Natural killer cell (primary cell): Measurements from ENCODE around the gene ZNRF3. TPM values are rescaled to one million over a fixed set of nuclear protein-coding genes. Genes with fewer than 3 reads are reported as not detected.

Experiments used
- ATAC-seq, 3 donors: fragments of 150-1000 bp in 2 of 3; fragments of 200-7000 bp in 1 of 3; cut with Tn5 transposase; 1 replicate in 1 of 3; 2 replicates in 2 of 3; pipeline ENCODE4 v1.10.0; 2021; ENCODE audit warnings: mild to moderate bottlenecking in 2 of 3, moderate library complexity in 2 of 3
- DNase-seq, 2 donors: peaks; one replicate each; pipeline versions ENCODE4 v3.0.0 to v3.0.0-alpha.2; 2013 to 2021; ENCODE audit warnings: mixed read lengths in 1 of 2
- H3K27ac ChIP-seq: one replicate; pipeline ENCODE4 v1.5.1; 2013; ENCODE audit warnings: mild to moderate bottlenecking, low read length
- H3K27me3 ChIP-seq: one replicate; pipeline ENCODE4 v1.6.1; 2013; ENCODE audit warnings: low read length; ENCODE audit not compliant: control insufficient read depth, insufficient read depth
- H3K36me3 ChIP-seq: one replicate; pipeline ENCODE4 v1.6.1; 2013; ENCODE audit warnings: low read length; ENCODE audit not compliant: control insufficient read depth, insufficient read depth
- H3K4me1 ChIP-seq: one replicate; pipeline ENCODE4 v1.6.1; 2013; ENCODE audit warnings: low read length; ENCODE audit not compliant: control insufficient read depth, insufficient read depth
- H3K4me3 ChIP-seq: one replicate; pipeline ENCODE4 v1.5.1; 2013; ENCODE audit warnings: low read length
- H3K9me3 ChIP-seq: one replicate; pipeline ENCODE4 v1.6.1; 2013; ENCODE audit warnings: low read length; ENCODE audit not compliant: control insufficient read depth, insufficient read depth
- H3K27ac Mint-ChIP-seq, 2 donors: one replicate each; pipeline ENCODE4 v1.8.0; 2022; ENCODE audit warnings: mild to moderate bottlenecking in 2 of 2, mixed read lengths in 2 of 2, moderate library complexity in 1 of 2
- H3K27me3 Mint-ChIP-seq, 2 donors: one replicate each; pipeline ENCODE4 v1.8.0; 2022; ENCODE audit warnings: low read depth in 2 of 2, mixed read lengths in 2 of 2
- H3K36me3 Mint-ChIP-seq: one replicate; pipeline ENCODE4 v1.8.0; 2022; ENCODE audit warnings: mixed read lengths
- H3K4me1 Mint-ChIP-seq, 2 donors: one replicate each; pipeline ENCODE4 v1.8.0; 2022; ENCODE audit warnings: mixed read lengths in 2 of 2
- H3K4me3 Mint-ChIP-seq: one replicate; pipeline ENCODE4 v1.8.0; 2022; ENCODE audit warnings: mild to moderate bottlenecking, moderate library complexity, mixed read lengths
- H3K9me3 Mint-ChIP-seq, 2 donors: one replicate each; pipeline ENCODE4 v1.8.0; 2022; ENCODE audit warnings: mixed read lengths in 2 of 2
- CTCF ChIP-seq: fragments of 200-600 bp; IDR thresholded peaks from one replicate; pipeline ENCODE4 v1.8.0; 2022; ENCODE audit warnings: antibody characterized with exemption
- WGBS: methylation state at CpG from one replicate; pipeline ENCODE4 v1.1.7; 2013; ENCODE audit warnings: missing lambda C conversion rate; ENCODE audit not compliant: insufficient coverage; 5-methylcytosine and 5-hydroxymethylcytosine counted together
- intact Hi-C: fragments of 100-400 bp; cut with micrococcal nuclease; formaldehyde crosslinking; loops from one replicate; pipeline ENCODE4 v1.14.2; 2022
- total RNA-seq, 4 donors: library from RNA; stranded (reverse); fragments of 120-200 nt in 1 of 4; gene quantifications; one replicate each; pipeline versions ENCODE4 v1.2.3 to v1.2.4, GENCODE V29; 2013 to 2022

Gene ZNRF3
- total RNA-seq, 3 donors from 2014 or later (not counting 1 experiment from before 2014, with no cell fraction given) = 0.23 to 0.34 (median 0.33) TPM

GRCh38 chr22:28887725-28888459, 4.5 kb downstream of the ZNRF3 start:
- no peaks in the 10 kb centered on the region for H3K9me3 Mint-ChIP-seq
- TF ChIP-seq CTCF = no peak
- no peaks in the 10 kb centered on the region for H3K9me3 ChIP-seq
- peaks cover 9 to 21% of the 10 kb centered on the region in 2 donors for H3K4me1 Mint-ChIP-seq
- ATAC-seq = no peak
- H3K36me3 ChIP-seq = no peaks in the 10 kb centered on the region
- H3K4me3 ChIP-seq = no peak overlapping the region
- H3K4me3 Mint-ChIP-seq = no peak overlapping the region
- H3K27me3 Mint-ChIP-seq = peaks cover 25 to 32% of the 10 kb centered on the region in 2 donors
- peaks cover 21% of the 10 kb centered on the region for H3K27me3 ChIP-seq
- no peak overlapping the region for H3K27ac Mint-ChIP-seq
- H3K4me1 ChIP-seq = peaks cover 10% of the 10 kb centered on the region
- no peak overlapping the region for H3K27ac ChIP-seq
- intact Hi-C loops = no loop called here
- no peak for DNase-seq
- WGBS = 88% methylated on average over 4 of the region's 4 CpGs
- H3K36me3 Mint-ChIP-seq = no peaks in the 10 kb centered on the region

GRCh38 chr22:28889478-28890024, 6.2 kb downstream of the ZNRF3 start:
- intact Hi-C loops = no loop called here
- Mint-ChIP-seq H3K27ac (no peak overlapping the region), H3K4me3 (no peak overlapping the region), H3K27me3 (peaks cover 22 to 32% of the 10 kb centered on the region in 2 donors), H3K36me3 (no peaks in the 10 kb centered on the region), H3K4me1 (peaks cover 3 to 11% of the 10 kb centered on the region in 2 donors), H3K9me3 (no peaks in the 10 kb centered on the region)
- no peaks in the 10 kb centered on the region for H3K9me3 ChIP-seq
- DNase-seq = no peak
- no peak overlapping the region for H3K4me3 ChIP-seq
- H3K36me3 ChIP-seq = no peaks in the 10 kb centered on the region
- WGBS = 52% methylated on average over 5 of the region's 6 CpGs
- no peak for ATAC-seq
- H3K4me1 ChIP-seq = peaks cover 5% of the 10 kb centered on the region
- TF ChIP-seq CTCF = no peak
- H3K27ac ChIP-seq = no peak overlapping the region
- H3K27me3 ChIP-seq = peaks cover 17% of the 10 kb centered on the region

GRCh38 chr22:28891156-28891733, 7.9 kb downstream of the ZNRF3 start:
- peaks cover 0 to 7% of the 10 kb centered on the region in 2 donors for H3K4me1 Mint-ChIP-seq
- DNase-seq = no peak

More at GRCh38 chr22:28891156-28891733, 7.9 kb downstream of the ZNRF3 start:
- Histone ChIP-seq H3K4me3 (no peak overlapping the region), H3K27ac (no peak overlapping the region), H3K27me3 (peaks cover under 1% of the 10 kb centered on the region), H3K9me3 (no peaks in the 10 kb centered on the region), H3K4me1 (peaks cover 2% of the 10 kb centered on the region), H3K36me3 (no peaks in the 10 kb centered on the region)
- no peak overlapping the region for H3K4me3 Mint-ChIP-seq
- no peaks in the 10 kb centered on the region for H3K36me3 Mint-ChIP-seq
- H3K9me3 Mint-ChIP-seq = no peaks in the 10 kb centered on the region
- ATAC-seq = no peak
- H3K27me3 Mint-ChIP-seq = peaks cover 15 to 22% of the 10 kb centered on the region in 2 donors
- 100% methylated on average over 1 of the region's 2 CpGs for WGBS
- intact Hi-C loops = no loop called here
- H3K27ac Mint-ChIP-seq = no peak overlapping the region
- no peak for TF ChIP-seq CTCF
